Nephron progenitor cell (in vitro differentiated cells): ENCODE results near the gene PCDHA13.
A peak's percentile ranks its signal among the peaks of the same experiment; 100 is the strongest.

ENCODE experiments used
- DNase-seq: peaks from one replicate; pipeline ENCODE4 v3.0.0; 2021
- H3K27ac Mint-ChIP-seq: 2 replicates; pipeline ENCODE4 v1.8.0; 2021; ENCODE audit warnings: mild to moderate bottlenecking, moderate library complexity, mixed read lengths
- H3K27me3 Mint-ChIP-seq: 2 replicates; pipeline ENCODE4 v1.8.0; 2021; ENCODE audit warnings: mild to moderate bottlenecking, low read depth, mixed read lengths; ENCODE audit not compliant: poor library complexity
- H3K36me3 Mint-ChIP-seq: 2 replicates; pipeline ENCODE4 v1.8.0; 2021; ENCODE audit warnings: low read depth, mixed read lengths
- H3K4me1 Mint-ChIP-seq: 2 replicates; pipeline ENCODE4 v1.8.0; 2021; ENCODE audit warnings: mixed read lengths
- H3K4me3 Mint-ChIP-seq: 2 replicates; pipeline ENCODE4 v1.8.0; 2021; ENCODE audit warnings: mild to moderate bottlenecking, moderate library complexity, mixed read lengths
- H3K9me3 Mint-ChIP-seq: 2 replicates; pipeline ENCODE4 v1.8.0; 2021; ENCODE audit warnings: mild to moderate bottlenecking, moderate library complexity, mixed read lengths
- CTCF ChIP-seq: fragments of 200-600 bp; sonication (generic); IDR thresholded peaks from 2 replicates; pipeline ENCODE4 v1.5.0; 2021; ENCODE audit warnings: antibody characterized with exemption

Gene PCDHA13

GRCh38 chr5:140926443-140927227 lies 44.7 kb downstream of the PCDHA13 start:
- peak; percentile 97 for DNase-seq
- peak; percentile 89 for TF ChIP-seq CTCF

GRCh38 chr5:140927228-140927573 lies 45.3 kb downstream of the PCDHA13 start:
- Mint-ChIP-seq H3K4me1 (peaks cover 22% of the 10 kb centered on the region), H3K27ac (no peak overlapping the region), H3K36me3 (peaks cover 9% of the 10 kb centered on the region), H3K9me3 (no peaks in the 10 kb centered on the region), H3K4me3 (peak overlapping the region; percentile 81), H3K27me3 (peaks cover 62% of the 10 kb centered on the region)
- DNase-seq: no peak
- no peak for TF ChIP-seq CTCF

More at GRCh38 chr5:140926443-140927227, 44.7 kb downstream of the PCDHA13 start:
- Mint-ChIP-seq H3K27ac (no peak overlapping the region), H3K36me3 (peaks cover 9% of the 10 kb centered on the region), H3K4me1 (peaks cover 22% of the 10 kb centered on the region), H3K27me3 (peaks cover 65% of the 10 kb centered on the region), H3K9me3 (no peaks in the 10 kb centered on the region), H3K4me3 (peak overlapping the region; percentile 81)
